DMS 273 treated with DMSO at 0.1 percent for 48 hours (cell line): Measurements from ENCODE around the gene ZSCAN1.

Experiments used
- DNase-seq: peaks from one replicate; lab custom pipeline; 2025; lab: John Stamatoyannopoulos, UW

The ZSCAN1 gene

DNA sequence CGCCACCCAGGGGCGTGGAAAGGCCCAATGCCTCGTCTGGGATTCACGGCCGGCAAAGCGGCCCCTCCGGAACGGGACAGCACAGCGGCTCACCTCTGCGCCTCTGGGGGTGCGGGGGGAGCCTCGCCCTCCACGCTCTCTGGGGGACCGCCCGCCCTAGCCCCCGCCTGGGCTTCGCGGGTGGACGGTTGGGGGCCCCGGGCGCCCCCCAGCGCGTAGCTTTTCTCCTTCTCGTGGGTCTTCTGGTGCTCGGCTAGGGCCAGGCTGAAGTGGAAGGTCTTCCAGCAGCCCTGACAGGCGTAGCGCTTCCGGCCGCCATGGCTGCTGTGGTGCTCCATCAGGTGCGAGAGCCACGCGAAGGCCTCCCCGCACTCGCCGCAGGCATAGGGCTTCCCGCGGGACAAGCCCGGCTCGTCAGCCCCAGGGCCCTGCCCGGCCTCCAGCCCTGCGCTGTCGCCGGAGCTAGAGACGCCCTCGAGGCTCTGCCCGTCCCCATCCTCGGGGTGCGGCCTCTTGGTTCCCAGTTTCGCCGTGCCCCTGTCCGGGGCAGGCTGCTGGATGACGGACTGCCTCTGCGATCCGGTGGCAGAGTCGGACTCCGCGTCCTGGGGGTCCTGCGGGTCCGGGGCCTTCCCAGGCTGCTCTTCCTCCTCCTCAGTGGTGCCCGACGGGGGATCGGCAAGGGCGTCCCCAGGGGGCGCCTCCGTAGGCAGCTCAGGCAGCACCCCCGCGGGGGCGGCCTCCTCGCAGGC is 50.9 kb downstream of the ZSCAN1 start:
- DNase-seq, result no peak

GRCh38 chr19:58085348-58085875 is 51.6 kb downstream of the ZSCAN1 start:
- DNase-seq, result no peak

DNA sequence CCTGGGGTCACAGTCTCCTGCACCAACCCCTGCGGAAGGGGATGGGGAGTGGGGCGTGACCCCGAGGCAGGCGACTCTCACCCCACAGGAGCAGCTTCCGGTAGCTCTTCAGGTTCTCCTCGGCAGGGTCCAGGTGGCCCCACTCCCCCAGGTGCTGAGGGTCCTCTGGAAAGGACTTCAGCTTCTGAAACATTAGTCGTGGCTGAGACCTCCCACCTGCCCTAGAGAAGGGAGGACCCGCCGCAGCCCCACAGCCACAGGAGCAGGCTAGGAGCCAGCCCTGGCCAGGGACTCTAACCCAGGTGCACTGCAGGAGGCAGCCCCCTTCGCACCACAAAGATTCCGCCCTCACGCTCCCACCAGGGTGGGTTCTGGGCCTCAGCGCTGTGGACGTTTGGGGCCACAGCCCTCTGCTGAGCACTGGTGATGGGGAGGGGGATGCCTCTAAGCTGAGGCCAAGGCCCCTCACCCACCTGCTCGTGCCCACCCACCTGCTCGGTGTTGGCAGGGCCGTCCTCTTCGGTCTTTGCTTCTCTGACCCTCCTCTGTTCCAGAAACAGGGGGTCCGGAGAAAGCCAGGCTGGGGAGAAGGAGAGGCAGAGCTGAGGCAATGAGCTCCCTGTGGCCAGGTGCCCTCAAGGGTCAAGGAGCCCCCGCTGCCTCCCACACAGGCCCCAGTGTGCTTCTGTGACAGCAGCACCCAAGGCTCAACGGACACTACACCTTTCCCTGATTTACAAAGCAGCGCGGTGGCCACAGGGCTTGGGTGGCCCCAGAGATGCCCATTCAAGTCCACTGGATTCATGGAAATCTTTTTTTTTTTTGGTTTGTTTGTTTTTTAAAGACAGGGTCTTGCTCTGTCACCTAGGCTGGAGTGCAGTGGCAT is 53.2 kb downstream of the ZSCAN1 start:
- DNase-seq, result no peak

GRCh38 chr19:58088521-58089052 is 54.8 kb downstream of the ZSCAN1 start:
- no peak for DNase-seq

DNA sequence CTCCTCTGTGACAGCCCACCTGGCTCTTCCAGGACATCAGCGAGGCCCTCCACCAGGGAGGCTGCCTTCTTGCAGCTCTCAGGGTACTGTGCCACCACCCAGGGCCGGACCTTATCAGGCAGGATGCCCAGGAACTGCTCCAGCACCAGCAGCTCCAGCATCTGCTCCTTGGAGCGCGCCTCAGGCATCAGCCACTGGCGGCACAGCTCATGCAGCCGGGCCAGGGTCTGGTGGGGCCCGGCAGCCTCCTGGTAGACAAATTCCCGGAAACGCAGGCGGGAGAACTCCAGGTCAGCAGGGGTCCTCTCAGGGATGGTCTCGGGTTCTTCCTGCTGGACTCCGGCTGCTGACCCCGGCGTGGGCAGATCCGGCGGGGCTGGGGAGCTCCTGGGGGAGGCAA is 56.0 kb downstream of the ZSCAN1 start:
- no peak for DNase-seq

GRCh38 chr19:58091251-58091995 is 57.6 kb downstream of the ZSCAN1 start:
- DNase-seq, result no peak

DNA sequence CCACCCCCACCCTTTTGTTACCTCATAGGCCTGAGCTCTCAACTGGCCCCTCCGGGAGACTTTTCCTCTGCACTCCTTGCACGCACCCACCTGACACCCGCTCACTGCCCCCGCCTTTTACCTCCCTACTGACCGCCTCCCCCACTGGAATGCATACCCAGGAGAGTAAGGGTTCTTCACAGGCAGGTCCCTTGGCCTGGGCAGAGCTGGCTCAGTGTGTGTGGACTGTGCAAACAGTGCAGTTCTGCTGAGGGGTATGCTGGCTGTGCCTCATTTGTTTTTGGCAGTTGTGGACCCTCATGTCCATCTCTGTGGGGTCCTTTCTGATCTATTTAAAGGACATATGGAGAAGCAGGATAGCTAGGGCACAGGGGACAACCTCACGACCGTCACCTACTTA is 59.2 kb downstream of the ZSCAN1 start:
- no peak for DNase-seq

DNA sequence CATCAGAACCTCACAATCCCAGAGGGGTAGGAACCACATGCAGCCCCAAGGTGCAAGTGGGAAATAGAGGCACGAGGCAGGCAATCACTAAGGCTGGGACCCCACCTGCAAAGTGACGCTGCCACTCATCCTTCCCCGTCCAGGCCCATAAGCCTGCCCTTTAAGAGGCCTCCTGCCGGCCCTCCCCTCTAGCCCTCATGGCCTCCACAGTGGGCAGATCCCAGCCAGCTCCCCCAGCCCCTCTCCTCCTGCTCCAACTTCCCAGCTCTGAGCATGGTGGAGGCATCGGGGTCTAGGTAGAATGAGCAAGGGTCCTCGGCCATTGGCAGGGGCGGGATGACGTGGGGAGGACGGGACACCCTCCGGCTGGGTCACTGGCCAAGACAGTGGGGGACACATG is 61.5 kb downstream of the ZSCAN1 start:
- DNase-seq, result no peak

DNA sequence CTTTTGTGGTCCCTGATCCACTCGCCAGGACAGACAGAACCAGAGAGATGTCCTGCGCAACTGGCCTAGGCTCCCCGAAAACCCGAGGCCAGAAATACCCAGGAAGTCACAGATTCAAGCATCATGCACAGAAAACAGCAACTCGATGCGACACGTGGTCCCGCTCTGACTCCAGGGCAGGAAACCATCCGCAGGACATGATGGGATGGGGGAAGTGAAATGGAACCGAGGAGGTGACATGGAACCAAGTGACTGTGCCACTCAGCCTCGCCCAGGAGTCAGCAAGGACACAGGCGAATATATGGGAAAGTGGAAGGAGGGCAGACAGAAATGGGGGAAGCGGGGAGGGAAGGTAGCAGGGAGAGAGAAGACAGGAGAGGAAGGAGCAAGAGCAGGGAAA is 63.1 kb downstream of the ZSCAN1 start:
- no peak for DNase-seq

- DNase-seq, result no peak
Observed at GRCh38 chr19:58097349-58097748, 63.5 kb downstream of the ZSCAN1 start.

DNA sequence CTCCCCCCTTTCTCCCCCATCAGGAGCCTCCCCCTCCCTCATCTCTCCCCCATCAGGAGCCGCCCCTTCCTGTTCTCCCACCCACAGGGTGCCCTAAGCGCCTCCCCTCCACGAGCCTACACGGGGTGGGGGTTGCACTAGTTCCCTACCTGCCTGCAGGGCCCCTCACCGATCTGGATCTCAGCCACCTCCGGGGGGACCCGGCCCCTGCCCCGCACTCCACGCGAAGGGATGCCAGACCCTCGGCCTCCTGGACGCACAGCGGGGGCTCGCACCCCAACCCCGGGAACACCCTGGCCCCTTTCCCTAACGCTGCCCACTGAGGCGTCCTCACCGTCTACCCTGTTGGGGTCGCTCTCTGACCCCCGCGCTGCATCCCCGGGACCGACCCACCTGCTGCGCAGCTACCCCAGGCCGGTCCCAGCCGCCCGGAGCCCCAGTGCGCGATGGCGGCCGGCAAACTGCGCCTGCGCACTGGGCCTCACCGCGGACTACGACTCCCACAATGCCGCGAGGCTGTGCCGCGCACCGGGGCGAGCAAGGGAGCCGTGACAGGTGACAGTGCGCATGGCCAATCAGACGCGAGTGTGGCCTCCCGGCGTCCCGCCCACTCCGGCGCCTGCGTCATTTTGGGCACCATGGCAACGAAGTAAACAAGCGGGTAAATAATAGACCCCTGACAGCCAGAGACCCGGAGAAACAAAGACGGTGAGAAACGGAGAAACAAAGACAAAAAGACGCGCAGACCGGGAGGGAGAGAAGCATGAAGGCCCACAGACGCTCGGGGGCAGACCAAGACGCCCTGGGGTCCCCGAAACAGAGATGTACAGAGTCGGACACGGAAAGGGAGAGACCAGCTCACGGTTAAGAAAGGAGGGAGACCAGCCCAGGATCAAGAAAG is 64.2 kb downstream of the ZSCAN1 start, which contains the start of gene ZSCAN18:
TSS of gene ZSCAN18 (minus strand) at position 451 of the 901 bp plus-strand sequence. CDS start 7,964 bp downstream, outside the sequence.
- DNase-seq, result peak; percentile 91

DNA sequence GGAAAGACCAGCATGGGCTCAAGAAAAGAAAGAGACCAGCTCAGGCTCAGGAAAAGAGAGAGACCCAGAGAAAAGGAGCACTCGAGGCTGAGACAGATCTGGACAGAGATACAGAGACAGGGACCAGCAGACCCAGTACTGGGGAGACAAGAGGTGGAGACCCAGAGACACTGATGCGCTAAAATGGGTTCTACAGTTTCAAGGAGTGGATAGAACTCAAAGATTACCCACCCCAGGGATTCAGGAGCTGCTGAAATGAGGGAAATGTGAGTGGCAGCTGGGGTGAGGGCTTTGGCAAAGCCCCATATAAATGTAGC is 64.8 kb downstream of the ZSCAN1 start:
- no peak for DNase-seq
